NCI-H82 (cell line): ENCODE measurements around the gene CCT8L2.
"Not testable (repeated sequence)": the region's sequence is repeated elsewhere in the genome, so short reads cannot be mapped to it uniquely, and the experiment has no call there.

Experiments used
- DNase-seq: peaks from one replicate; lab custom pipeline; 2025; lab: John Stamatoyannopoulos, UW

The CCT8L2 gene

GRCh38 chr22:16592710-16593109, at the start of gene CCT8L2:
Gene CCT8L2 (minus strand): TSS chr22:16592810. CDS start chr22:16592550, 260 bp downstream.
- not testable (repeated sequence) for DNase-seq

DNA sequence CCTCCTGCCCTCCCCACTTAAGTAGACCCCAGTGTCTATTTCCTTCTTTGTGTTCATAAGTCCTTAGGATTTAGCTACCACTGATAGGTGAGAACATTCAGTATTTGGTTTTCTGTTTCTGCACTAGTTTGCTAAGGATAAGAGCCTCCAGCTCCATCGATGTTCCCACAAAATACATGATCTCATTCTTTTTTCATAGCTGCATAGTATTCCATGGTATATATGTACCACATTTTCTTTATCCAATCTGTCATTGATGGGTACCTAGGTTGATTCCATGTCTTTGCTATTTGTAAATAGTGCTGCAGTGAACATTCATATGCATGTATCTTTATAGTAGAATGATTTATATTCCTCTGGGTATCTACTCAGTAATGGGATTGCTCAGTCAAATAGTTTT, 42.8 kb upstream of the CCT8L2 start:
- DNase-seq: not testable (repeated sequence)

DNA sequence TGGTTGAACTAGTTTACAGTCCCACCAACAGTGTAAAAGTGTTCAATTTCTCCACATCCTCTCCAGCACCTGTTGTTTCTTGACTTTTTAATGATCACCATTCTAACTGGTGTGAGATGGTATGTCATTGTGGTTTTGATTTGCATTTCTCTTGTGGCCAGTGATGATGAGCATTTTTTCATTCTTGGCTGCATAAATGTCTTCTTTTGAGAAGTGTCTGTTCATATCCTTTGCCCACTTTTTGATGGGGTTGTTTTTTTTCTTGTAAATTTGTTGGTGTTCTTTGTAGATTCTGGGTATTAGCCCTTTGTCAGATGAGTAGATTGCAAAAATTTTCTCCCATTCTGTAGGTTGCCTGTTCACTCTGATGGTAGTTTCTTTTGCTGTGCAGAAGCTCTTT, 41.5 kb upstream of the CCT8L2 start:
- not testable (repeated sequence) for DNase-seq

DNA sequence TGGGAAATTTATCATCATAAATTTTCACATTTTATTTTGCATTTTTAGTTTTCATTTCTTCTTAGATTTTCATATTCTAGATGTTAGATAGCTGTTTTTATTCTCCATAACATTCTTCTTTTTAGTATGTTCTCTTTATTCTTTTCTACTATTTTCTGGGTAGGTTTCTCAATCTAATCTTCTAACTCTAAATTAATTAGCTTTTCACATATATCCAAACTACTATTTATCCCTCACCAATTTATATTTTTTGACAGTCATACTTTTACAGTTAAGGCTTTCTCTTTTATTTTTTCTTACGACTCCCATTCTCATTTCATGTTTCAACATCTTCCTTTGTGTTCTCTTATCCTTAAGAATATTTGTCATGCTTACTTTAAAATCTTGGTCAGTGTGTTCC, 35.9 kb upstream of the CCT8L2 start:
- not testable (repeated sequence) for DNase-seq

GRCh38 chr22:16625018-16625417, 32.4 kb upstream of the CCT8L2 start:
- not testable (repeated sequence) for DNase-seq

GRCh38 chr22:16623595-16623994, 31.0 kb upstream of the CCT8L2 start:
- DNase-seq: not testable (repeated sequence)

DNA sequence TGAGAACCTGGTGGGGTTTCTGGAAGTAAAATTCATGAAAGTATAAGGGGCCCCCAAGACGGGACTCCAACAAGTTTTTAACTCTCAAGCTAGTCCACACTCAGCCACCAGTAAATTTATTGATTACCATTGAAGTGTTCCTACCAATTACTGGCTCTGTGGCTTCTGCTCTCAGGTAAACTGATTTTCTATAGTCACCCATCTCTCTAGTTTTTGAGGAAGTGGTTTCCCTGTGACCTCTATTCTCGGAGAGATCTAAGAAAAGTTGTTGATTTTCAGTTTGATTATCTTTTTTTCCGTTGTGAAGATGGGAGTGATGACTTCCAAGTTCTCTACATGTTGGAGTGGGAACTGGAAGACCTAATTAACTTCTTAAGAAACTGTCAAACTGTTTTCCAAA, 24.9 kb upstream of the CCT8L2 start:
- DNase-seq: not testable (repeated sequence)

DNA sequence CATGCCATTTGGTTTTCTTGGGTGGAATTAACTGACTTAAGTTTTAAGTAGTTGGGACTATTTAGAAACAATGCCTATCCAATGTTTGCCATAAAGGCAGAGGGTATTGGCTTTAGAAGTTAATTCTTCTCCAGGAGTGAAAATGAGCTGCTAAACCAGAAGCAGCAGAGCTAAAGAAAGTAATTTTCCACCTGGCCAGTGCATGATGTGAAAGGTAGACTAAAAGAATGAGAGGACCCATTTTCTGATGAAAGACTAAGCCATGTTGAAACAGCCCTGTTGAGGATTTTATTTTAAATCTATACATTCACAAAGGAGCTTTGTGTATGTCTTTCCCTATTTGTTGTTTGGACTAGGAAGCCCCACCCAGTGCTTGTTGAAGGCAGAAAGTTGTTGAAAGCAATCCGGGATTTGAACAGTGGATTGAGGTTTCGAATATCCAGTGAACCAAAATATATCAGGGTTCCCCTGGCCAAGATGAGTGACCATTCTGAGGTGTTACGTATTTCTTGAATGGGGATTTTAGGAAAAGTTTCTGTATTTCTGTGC, 23.9 kb upstream of the CCT8L2 start:
- not testable (repeated sequence) for DNase-seq

DNA sequence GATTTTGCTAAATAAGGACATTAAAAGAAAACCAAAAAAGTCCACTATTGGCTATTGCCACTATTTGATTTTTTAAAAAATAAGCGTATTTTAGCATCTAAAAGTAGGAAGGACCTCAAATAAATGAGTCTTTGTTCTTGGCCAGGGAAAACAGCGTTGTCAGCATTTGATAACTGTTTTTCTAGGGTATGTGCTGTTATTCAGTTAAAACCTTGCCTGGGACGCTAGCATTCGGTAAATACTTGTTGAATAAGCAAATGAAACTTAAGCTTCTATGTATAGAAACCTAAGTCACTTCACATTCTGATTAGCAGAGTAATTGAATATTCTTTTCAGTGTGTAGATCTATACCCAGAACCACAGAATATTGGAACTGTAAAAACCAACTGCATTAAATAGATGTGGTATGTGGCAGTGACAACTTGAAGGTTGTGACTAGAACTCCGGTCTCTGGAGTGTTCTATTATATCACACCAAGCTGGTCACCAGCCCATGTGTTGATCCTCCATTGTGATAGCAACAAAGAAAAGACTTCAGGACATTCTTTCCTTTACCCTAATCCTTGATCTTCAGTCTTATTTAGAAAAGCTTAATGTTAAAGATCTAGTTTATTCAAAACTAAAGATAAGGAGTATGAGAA, 23.1 kb upstream of the CCT8L2 start:
- not testable (repeated sequence) for DNase-seq

DNA sequence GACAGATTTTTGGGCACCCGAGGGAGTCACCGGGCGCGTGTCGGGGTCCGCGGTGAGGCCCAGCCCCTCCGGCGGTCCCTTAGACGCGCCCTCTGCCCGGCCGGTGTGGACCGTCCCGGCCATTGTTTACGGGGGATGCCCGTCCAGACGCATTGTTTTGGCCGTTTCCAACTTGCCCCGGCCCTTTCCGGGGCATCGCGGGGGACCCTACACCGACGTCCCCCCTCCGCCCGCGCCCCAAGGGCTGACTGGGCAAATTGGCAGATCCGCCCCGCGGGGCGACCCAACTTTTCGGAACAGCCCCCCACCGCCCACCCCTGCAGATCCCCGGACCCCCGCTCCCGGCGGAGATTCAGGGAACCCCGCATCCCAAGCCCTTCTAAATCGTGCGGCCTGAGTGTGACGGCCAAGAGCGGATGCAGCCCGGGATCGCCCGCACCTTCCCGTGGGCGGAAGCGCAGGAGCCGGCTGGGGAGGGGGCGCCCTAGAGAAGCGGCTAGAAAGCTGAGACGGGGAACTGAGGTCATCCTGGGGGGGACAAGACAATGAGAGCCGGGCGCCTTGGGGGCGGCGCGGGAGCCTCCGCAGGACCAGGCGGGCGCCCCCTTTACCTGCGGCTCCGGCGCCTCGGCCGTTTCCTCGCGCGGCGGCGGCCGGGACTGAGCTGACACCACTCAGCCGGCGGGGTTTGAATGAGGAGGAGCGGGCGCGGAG, 17.1 kb upstream of the CCT8L2 start:
- DNase-seq: no peak

DNA sequence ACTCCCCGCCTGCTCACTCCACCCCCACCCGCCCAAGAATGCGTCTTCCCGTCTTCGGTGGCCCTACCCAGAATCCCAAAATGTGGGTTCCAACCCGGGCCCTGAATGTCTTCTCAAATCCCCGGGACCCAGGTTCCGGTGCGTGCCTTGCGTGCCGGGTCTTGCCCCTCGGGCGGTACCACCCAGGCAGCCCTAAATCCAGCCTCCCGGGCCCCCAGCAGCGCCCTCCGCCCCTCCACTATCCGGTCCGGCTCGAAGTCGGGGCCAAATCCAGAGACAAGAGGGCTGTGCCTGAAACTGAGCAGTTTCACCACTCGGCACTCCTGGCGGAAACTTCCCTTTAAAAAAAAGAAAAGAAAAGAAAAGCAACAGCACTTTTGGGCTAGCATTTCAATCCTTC, 16.3 kb upstream of the CCT8L2 start:
- no peak for DNase-seq

DNA sequence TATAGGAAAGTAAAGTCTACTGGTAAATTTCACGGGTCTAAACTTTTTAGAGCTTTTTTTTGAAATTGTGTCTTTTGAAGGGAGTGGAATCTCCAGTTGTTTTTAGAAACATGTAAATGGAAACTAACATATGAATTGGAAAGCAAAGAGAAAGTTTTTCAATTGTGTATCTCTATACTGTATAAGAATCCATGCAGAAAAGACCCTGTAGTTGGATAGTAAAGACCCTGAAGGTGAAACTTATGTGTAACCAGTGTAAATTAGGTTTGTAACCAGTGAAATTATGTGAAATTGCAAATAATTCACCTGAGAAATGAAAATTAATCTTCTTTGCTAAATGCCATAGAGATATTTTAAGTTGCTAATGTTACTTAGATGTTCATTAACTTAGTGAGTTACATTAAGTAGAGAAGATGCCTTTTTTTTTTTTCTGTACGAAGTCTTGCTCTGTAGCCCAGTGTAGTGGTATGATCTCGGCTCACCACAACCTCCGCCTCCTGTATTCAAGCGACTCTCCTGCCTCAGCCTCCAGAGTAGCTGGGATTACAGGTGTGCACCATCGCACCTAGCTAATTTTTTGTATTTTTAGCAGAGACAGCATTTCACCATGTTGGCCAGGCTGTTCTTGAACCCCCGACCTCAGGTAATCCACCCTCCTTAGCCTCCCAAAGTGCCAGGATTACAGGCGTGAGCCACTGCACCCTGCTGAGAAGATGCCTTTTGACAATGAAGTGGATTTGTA, 11.8 kb upstream of the CCT8L2 start:
- DNase-seq: not testable (repeated sequence)

DNA sequence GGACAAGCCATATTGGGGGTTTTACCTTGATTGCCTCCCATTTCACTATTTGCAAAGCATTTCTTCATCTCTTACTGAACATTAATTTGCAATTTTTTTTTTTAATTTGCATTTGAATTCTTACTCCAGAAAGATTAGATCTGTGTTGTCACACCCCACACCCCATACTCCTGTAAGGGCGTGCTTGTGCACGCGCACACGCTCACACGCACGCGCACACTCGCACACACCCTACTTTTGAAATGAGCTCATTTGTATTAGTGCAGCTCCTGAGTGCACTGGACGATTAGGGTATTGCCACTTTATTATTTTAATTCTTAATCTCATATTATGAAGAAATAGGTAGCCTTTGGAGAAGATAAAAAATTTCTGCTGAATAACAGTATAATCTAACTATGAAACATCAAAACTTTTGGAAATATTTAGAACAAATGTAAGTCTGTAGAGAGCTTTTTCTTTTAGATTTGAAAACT, 11.2 kb upstream of the CCT8L2 start:
- not testable (repeated sequence) for DNase-seq

- DNase-seq: no peak
Measured at GRCh38 chr22:16603448-16603768, 10.8 kb upstream of the CCT8L2 start.

DNA sequence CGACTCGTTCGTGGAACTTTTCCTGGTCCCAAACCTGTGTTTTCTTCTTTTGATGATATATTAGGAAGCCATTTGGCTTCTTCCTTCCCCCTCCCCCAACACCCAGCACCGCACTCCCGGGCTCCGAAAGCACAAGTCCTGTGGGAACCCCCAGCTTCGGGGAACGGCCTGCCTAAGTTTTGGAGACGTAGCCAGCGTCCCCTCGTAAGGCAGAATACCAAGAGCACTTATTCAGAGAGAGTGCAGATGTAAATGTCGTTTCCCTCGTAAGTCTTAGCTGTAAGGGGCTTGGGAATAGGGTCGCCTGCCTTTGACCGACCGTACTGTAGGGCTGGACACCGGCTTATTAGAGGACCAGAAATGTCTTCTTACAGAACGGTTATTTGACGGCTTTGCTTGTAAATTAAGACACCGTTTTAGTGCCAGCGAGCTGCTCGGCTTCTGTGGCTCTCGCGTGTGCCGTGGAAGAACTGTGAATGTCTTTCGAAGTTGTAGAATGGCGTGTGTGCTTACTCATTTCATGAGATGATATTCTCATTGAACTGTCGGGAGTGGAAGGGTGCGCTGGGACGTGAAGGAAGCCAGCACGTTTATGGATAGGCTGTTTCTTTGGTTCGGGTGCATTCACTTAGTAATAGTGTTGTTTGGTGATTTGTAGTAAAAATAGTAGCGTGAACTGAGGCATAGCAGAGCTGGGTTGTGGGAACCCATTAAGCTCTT, 10.3 kb upstream of the CCT8L2 start:
- not testable (repeated sequence) for DNase-seq

- not testable (repeated sequence) for DNase-seq
Measured at GRCh38 chr22:16602224-16602727, 9.7 kb upstream of the CCT8L2 start.

GRCh38 chr22:16601437-16602223, 9.0 kb upstream of the CCT8L2 start:
- peak; percentile 11 for DNase-seq

DNA sequence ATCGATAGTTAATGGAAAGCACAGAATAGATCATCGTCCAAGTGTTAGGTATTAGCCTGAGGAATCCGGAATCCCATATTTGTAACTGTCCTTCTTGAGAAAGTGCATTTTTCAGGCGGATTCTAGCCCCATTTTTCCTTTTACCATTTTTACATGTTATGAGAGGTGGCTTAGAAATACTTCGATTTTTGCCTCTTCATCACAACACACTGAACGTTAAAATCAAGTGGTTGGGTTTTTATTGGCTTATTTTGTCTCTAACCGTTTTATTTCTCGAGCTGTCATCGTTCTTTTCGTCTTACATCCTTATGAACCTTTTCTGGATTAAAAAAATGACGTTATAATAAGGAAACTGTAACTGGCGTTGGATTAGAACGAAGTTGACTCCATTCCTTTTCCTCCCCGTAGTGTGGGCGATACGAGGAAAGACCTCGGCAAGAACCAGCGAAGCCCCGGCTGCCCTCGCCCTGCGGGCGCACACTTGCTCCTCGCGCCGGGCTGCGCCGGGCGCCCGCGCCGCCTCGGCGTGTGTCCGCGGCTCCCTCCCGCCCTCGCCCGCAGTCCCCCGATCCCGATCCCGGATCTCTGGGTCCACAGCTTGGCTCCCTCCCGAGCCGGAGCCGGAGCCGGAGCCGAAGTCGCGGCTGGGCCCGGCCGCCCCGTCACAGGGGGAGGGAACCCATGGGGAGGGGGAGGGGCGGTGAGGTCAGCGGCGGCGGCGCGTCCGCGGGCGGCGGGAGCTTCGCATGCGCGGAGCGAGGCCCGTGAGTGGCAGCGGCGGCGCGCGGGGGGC, 8.2 kb upstream of the CCT8L2 start:
- peak; percentile 53 for DNase-seq

DNA sequence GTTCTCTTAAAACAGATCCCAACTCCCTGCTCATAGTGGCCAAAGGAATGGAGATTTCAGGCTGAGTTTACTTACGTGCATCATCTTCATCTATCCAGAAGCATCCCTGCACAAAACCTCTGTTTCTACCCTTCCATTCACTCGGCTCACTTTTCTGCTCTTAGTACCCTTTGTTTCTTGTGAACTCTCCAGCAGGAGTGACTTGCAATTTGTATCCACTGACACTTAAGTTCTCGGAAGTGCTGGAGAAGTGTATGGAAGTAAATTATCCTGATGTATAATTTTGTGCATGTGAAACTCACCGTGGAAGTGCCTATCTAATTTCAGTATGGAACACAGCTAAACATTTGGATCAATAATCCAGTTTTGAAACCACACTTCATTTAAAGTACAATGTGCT, 7.0 kb upstream of the CCT8L2 start:
- DNase-seq: not testable (repeated sequence)

GRCh38 chr22:16595251-16595650, 2.6 kb upstream of the CCT8L2 start:
- not testable (repeated sequence) for DNase-seq
